HFF-Myc (cell line): Measurements from ENCODE around the gene GJD3.
"Not testable (repeated sequence)": the region's sequence is repeated elsewhere in the genome, so short reads cannot be mapped to it uniquely, and the experiment has no call there.

Experiments used
- DNase-seq: peaks from one replicate; pipeline ENCODE4 v3.0.0-alpha.2; 2011; ENCODE audit warnings: low read depth; ENCODE audit errors: extremely low read depth
- H3K4me3 ChIP-seq: replicated peaks from 2 replicates; pipeline ENCODE4 v1.5.1; 2011; ENCODE audit warnings: low read depth, mild to moderate bottlenecking, control low read depth, low read length
- CTCF ChIP-seq: IDR thresholded peaks from 2 replicates; pipeline ENCODE4 v1.5.1; 2012; ENCODE audit warnings: mild to moderate bottlenecking, low read depth, low read length, control low read depth; ENCODE audit errors: missing control alignments

The GJD3 gene

GRCh38 chr17:40374821-40375498 is 10.4 kb upstream of the GJD3 start:
- TF ChIP-seq CTCF: no peak
- H3K4me3 ChIP-seq: no peak overlapping the region
- DNase-seq: no peak

GRCh38 chr17:40373999-40374398 is 9.5 kb upstream of the GJD3 start:
- no peak overlapping the region for H3K4me3 ChIP-seq
- DNase-seq: no peak
- no peak for TF ChIP-seq CTCF

- no peak overlapping the region for H3K4me3 ChIP-seq
- no peak for TF ChIP-seq CTCF
- DNase-seq: no peak
Observed at GRCh38 chr17:40373324-40373723, 8.8 kb upstream of the GJD3 start.

GRCh38 chr17:40372644-40373043 is 8.1 kb upstream of the GJD3 start:
- DNase-seq, H3K4me3 ChIP-seq: not testable (repeated sequence)

GRCh38 chr17:40372031-40372430 is 7.5 kb upstream of the GJD3 start:
- no peak overlapping the region for H3K4me3 ChIP-seq
- no peak for DNase-seq
- no peak for TF ChIP-seq CTCF

GRCh38 chr17:40371261-40371929 is 6.9 kb upstream of the GJD3 start:
- H3K4me3 ChIP-seq: no peak overlapping the region
- no peak for DNase-seq
- TF ChIP-seq CTCF: no peak

GRCh38 chr17:40369923-40370322 is 5.4 kb upstream of the GJD3 start:
- H3K4me3 ChIP-seq: no peak overlapping the region
- DNase-seq: no peak
- TF ChIP-seq CTCF: no peak

- not testable (repeated sequence) for H3K4me3 ChIP-seq, DNase-seq
Observed at GRCh38 chr17:40367728-40368127, 3.2 kb upstream of the GJD3 start.
